ENCODE data around the gene EFCAB8.

The EFCAB8 gene

GRCh38 chr20:32917191-32917950, 58.6 kb downstream of the EFCAB8 start:
- DNase-seq (ENCODE audit: low read depth), result no peak
- TF ChIP-seq CTCF (IDR thresholded peaks at IDR 0.05; ENCODE audit: low read depth, low read length, missing control alignments), result no peak

DNA sequence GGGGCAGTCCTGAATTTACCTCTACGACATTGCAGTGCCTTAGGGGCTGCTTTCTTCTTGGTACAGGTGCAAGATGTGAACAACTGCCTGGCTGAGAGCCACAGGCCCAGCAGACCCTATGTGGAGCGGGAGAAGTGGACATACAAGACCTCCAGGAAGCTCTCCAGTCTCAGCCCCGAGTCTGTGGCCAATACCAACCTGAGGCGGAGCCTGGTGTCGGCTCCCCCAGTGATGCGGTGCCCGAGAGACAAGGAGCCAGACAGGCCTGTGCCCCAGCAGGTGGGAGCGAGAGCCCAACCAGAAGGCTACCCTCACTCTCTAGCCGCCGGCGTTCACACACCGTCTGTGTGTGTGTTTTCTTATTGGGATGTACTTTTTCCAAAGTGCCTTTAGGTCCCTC, 59.6 kb downstream of the EFCAB8 start:
- TF ChIP-seq CTCF (IDR thresholded peaks at IDR 0.05; ENCODE audit: low read depth, low read length, missing control alignments), result no peak
- H3K4me3 ChIP-seq (ENCODE audit: low read depth, low read length), result no peak overlapping the region
- no peak for DNase-seq (ENCODE audit: low read depth)

More at GRCh38 chr20:32917191-32917950, 58.6 kb downstream of the EFCAB8 start:
- no peak overlapping the region for H3K4me3 ChIP-seq (ENCODE audit: low read depth, low read length)

GRCh38 chr20:32918751-32919150, 60.0 kb downstream of the EFCAB8 start:
- no peak for TF ChIP-seq CTCF (IDR thresholded peaks at IDR 0.05; ENCODE audit: low read depth, low read length, missing control alignments)
- no peak for DNase-seq (ENCODE audit: low read depth)
- H3K4me3 ChIP-seq (ENCODE audit: low read depth, low read length), result no peak overlapping the region

- TF ChIP-seq CTCF (IDR thresholded peaks at IDR 0.05; ENCODE audit: low read depth, low read length, missing control alignments), result no peak
- no peak overlapping the region for H3K4me3 ChIP-seq (ENCODE audit: low read depth, low read length)
- DNase-seq (ENCODE audit: low read depth), result no peak
These were observed 61.3 kb downstream of the EFCAB8 start for GRCh38 chr20:32920066-32920465.

- DNase-seq (ENCODE audit: low read depth), result no peak
- TF ChIP-seq CTCF (IDR thresholded peaks at IDR 0.05; ENCODE audit: low read depth, low read length, missing control alignments), result no peak
- no peak overlapping the region for H3K4me3 ChIP-seq (ENCODE audit: low read depth, low read length)
These were observed 62.0 kb downstream of the EFCAB8 start for GRCh38 chr20:32920530-32921298.

DNA sequence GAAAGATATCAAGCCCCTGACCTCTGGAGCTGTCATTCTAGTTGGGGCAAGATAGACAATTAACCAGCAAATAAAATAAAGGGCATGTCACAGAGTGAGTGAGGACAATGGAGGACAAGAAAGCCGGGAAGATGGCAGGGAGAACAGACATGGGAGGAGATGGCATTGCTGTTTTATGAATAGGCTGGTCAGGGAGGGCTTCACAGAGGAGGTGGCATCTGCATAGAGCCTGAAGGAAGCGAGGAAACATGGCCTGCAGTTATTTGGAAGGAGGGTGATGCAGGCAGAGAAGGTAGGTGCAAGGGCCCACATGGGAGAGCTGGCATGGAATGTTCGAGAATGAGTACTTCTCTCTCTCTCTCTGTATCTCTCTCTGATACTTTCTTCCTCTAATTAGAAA, 63.7 kb downstream of the EFCAB8 start:
- DNase-seq (ENCODE audit: low read depth), result no peak
- TF ChIP-seq CTCF (IDR thresholded peaks at IDR 0.05; ENCODE audit: low read depth, low read length, missing control alignments), result no peak
- no peak overlapping the region for H3K4me3 ChIP-seq (ENCODE audit: low read depth, low read length)

Data from GM12864 (cell line).